ENCODE results near the gene CLEC19A. TPM values are rescaled to one million over a fixed set of nuclear protein-coding genes. Genes with fewer than 3 reads are reported as not detected.

The CLEC19A gene
- total and polyA plus RNA-seq, 4 donors: not detected

DNA sequence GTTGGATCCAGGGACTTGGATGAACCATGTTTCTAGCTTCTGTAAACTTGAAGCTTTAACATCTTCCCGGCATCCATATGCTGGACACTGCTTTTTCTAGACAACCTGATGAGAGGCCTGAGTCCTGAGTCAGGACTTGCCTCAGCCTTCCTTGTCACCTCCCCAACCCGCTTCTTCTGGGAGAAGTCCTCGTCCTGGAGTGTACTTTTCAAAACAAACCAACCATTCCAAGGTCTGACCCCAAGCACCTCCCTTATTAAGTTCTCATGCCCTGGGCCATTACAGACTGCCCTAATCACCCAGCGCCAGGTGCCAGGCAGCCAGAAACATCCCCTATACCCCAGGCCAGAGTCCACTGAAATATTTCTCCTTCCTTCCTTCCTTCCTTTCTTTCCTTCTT lies 59.4 kb downstream of the CLEC19A start:
- 82% methylated on average over 4 of the region's 4 CpGs for WGBS
- Histone ChIP-seq H3K9me3 (ENCODE audit: control insufficient read depth in 4 of 4, low read length in 3 of 4) (no peaks in the 10 kb centered on the region), H3K4me3 (ENCODE audit: low read depth in 1 of 3, low read length in 3 of 3) (no peak overlapping the region), H3K9ac (ENCODE audit: low read depth in 1 of 2, low read length in 2 of 2) (no peak overlapping the region), H3K4me1 (ENCODE audit: control insufficient read depth in 4 of 4, insufficient read depth in 4 of 4, low read length in 3 of 4) (no peaks in the 10 kb centered on the region), H3K27me3 (ENCODE audit: control insufficient read depth in 4 of 4, insufficient read depth in 4 of 4, low read length in 3 of 4) (peaks cover 0 to 3% (median 0%) of the 10 kb centered on the region in 4 donors), H3K36me3 (ENCODE audit: control insufficient read depth in 4 of 4, insufficient read depth in 3 of 4, low read depth in 1 of 4, low read length in 3 of 4) (no peaks in the 10 kb centered on the region), H3K27ac (ENCODE audit: low read depth in 1 of 2, low read length in 2 of 2) (no peak overlapping the region)
- TF ChIP-seq YY1 (IDR thresholded peaks at IDR 0.05): no peak
- TF ChIP-seq, protein P1, sequence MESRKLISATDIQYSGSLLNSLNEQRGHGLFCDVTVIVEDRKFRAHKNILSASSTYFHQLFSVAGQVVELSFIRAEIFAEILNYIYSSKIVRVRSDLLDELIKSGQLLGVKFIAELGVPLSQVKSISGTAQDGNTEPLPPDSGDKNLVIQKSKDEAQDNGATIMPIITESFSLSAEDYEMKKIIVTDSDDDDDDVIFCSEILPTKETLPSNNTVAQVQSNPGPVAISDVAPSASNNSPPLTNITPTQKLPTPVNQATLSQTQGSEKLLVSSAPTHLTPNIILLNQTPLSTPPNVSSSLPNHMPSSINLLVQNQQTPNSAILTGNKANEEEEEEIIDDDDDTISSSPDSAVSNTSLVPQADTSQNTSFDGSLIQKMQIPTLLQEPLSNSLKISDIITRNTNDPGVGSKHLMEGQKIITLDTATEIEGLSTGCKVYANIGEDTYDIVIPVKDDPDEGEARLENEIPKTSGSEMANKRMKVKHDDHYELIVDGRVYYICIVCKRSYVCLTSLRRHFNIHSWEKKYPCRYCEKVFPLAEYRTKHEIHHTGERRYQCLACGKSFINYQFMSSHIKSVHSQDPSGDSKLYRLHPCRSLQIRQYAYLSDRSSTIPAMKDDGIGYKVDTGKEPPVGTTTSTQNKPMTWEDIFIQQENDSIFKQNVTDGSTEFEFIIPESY (IDR thresholded peaks at IDR 0.05): no peak
- no peak for DNase-seq (ENCODE audit: low spot score)

DNA sequence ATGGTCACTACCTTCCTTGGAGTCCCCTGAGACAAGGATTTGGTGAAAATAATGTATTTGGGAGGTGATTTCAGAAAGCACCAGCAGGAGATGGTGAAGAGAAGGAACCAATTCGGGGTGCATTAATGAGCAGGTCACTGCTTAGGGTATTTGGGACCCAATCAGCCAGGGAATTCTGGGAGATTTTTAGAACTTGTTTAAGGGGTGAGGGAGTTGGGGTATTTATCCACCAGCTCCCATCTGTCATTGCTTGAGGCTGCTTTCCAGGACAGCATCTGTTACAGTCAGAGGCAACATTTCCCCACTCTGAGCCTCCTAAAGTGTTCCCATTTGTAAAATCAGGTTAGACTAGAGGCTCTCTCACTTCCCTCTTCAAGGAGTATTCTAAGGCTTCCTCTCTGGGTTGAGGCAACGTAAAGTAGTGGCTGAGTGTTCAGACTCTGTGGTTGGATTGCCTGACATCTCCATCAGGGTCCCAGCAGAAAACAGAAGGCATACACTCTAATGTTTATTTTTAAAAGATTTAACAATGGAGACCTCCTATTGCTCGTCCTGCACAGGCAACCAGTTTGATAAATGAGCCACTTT lies 60.9 kb downstream of the CLEC19A start:
- Histone ChIP-seq H3K4me1 (ENCODE audit: control insufficient read depth in 4 of 4, insufficient read depth in 4 of 4, low read length in 3 of 4) (no peaks in the 10 kb centered on the region), H3K36me3 (ENCODE audit: control insufficient read depth in 4 of 4, insufficient read depth in 3 of 4, low read depth in 1 of 4, low read length in 3 of 4) (no peaks in the 10 kb centered on the region), H3K4me3 (ENCODE audit: low read depth in 1 of 3, low read length in 3 of 3) (no peak overlapping the region), H3K9me3 (ENCODE audit: control insufficient read depth in 4 of 4, low read length in 3 of 4) (no peaks in the 10 kb centered on the region), H3K27me3 (ENCODE audit: control insufficient read depth in 4 of 4, insufficient read depth in 4 of 4, low read length in 3 of 4) (peaks cover 0 to 3% (median 0%) of the 10 kb centered on the region in 4 donors), H3K27ac (ENCODE audit: low read depth in 1 of 2, low read length in 2 of 2) (no peak overlapping the region), H3K9ac (ENCODE audit: low read depth in 1 of 2, low read length in 2 of 2) (no peak overlapping the region)
- 36% methylated on average over 3 of the region's 3 CpGs for WGBS
- TF ChIP-seq HNF4A (conservative IDR thresholded peaks at IDR 0.05) (no peak), GABPA (IDR thresholded peaks at IDR 0.05 in 1 of 2, conservative IDR thresholded peaks at IDR 0.05 in 1 of 2) (no peak), RAD21 (IDR thresholded peaks at IDR 0.05) (no peak), FOXA1 (IDR thresholded peaks at IDR 0.05) (no peak), NR2F2 (IDR thresholded peaks at IDR 0.05) (no peak), TAF1 (conservative IDR thresholded peaks at IDR 0.05) (no peak), HNF4G (IDR thresholded peaks at IDR 0.05) (no peak), SP1 (IDR thresholded peaks at IDR 0.05) (no peak), FOXA2 (IDR thresholded peaks at IDR 0.05) (no peak), YY1 (IDR thresholded peaks at IDR 0.05) (no peak), RXRA (IDR thresholded peaks at IDR 0.05) (no peak), JUND (IDR thresholded peaks at IDR 0.05) (no peak), EGR1 (IDR thresholded peaks at IDR 0.05; ENCODE audit: low read depth in 2 of 2) (no peak)
- TF ChIP-seq, protein P2, sequence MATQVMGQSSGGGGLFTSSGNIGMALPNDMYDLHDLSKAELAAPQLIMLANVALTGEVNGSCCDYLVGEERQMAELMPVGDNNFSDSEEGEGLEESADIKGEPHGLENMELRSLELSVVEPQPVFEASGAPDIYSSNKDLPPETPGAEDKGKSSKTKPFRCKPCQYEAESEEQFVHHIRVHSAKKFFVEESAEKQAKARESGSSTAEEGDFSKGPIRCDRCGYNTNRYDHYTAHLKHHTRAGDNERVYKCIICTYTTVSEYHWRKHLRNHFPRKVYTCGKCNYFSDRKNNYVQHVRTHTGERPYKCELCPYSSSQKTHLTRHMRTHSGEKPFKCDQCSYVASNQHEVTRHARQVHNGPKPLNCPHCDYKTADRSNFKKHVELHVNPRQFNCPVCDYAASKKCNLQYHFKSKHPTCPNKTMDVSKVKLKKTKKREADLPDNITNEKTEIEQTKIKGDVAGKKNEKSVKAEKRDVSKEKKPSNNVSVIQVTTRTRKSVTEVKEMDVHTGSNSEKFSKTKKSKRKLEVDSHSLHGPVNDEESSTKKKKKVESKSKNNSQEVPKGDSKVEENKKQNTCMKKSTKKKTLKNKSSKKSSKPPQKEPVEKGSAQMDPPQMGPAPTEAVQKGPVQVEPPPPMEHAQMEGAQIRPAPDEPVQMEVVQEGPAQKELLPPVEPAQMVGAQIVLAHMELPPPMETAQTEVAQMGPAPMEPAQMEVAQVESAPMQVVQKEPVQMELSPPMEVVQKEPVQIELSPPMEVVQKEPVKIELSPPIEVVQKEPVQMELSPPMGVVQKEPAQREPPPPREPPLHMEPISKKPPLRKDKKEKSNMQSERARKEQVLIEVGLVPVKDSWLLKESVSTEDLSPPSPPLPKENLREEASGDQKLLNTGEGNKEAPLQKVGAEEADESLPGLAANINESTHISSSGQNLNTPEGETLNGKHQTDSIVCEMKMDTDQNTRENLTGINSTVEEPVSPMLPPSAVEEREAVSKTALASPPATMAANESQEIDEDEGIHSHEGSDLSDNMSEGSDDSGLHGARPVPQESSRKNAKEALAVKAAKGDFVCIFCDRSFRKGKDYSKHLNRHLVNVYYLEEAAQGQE (IDR thresholded peaks at IDR 0.05): no peak
- TF ChIP-seq, protein P1 (IDR thresholded peaks at IDR 0.05): no peak
- TF ChIP-seq, protein P3, sequence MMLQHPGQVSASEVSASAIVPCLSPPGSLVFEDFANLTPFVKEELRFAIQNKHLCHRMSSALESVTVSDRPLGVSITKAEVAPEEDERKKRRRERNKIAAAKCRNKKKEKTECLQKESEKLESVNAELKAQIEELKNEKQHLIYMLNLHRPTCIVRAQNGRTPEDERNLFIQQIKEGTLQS (IDR thresholded peaks at IDR 0.05): no peak
- TF ChIP-seq, protein P4, sequence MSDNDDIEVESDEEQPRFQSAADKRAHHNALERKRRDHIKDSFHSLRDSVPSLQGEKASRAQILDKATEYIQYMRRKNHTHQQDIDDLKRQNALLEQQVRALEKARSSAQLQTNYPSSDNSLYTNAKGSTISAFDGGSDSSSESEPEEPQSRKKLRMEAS (IDR thresholded peaks at IDR 0.05): no peak
- TF ChIP-seq, protein P5, sequence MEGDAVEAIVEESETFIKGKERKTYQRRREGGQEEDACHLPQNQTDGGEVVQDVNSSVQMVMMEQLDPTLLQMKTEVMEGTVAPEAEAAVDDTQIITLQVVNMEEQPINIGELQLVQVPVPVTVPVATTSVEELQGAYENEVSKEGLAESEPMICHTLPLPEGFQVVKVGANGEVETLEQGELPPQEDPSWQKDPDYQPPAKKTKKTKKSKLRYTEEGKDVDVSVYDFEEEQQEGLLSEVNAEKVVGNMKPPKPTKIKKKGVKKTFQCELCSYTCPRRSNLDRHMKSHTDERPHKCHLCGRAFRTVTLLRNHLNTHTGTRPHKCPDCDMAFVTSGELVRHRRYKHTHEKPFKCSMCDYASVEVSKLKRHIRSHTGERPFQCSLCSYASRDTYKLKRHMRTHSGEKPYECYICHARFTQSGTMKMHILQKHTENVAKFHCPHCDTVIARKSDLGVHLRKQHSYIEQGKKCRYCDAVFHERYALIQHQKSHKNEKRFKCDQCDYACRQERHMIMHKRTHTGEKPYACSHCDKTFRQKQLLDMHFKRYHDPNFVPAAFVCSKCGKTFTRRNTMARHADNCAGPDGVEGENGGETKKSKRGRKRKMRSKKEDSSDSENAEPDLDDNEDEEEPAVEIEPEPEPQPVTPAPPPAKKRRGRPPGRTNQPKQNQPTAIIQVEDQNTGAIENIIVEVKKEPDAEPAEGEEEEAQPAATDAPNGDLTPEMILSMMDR (IDR thresholded peaks at IDR 0.05; ENCODE audit: low read depth, low read length, missing input control): no peak
- DNase-seq (ENCODE audit: low spot score): no peak

All from liver (tissue), 9 donors.